Spleen (tissue), 7 donors: ENCODE data around the gene TNRC6A.

Experiments used
- POLR2A ChIP-seq, 3 donors: fragments of 450-650 bp; IDR thresholded peaks; one replicate each; pipeline ENCODE4 v1.5.1; 2017; ENCODE audit warnings: antibody characterized with exemption in 3 of 3, mild to moderate bottlenecking in 1 of 3
- POLR2AphosphoS5 ChIP-seq, 3 donors: sonication (generic); formaldehyde crosslinking; IDR thresholded peaks; one replicate each; pipeline ENCODE4 v1.5.1; 2017; ENCODE audit warnings: antibody characterized with exemption in 3 of 3
- TF ChIP-seq, protein P1 (sequence below), 11 experiments: fragments of 200-600 bp in 7 of 11; fragments of 450-650 bp in 4 of 11; sonication (generic) in 4 of 11; IDR thresholded peaks in 8 of 11; conservative IDR thresholded peaks in 3 of 11; 1 replicate in 7 of 11; 2 replicates in 4 of 11; pipeline versions ENCODE4 v1.4.0 to v1.8.0; 2016 to 2021; ENCODE audit warnings: antibody characterized with exemption in 11 of 11, inconsistent platforms in 4 of 11, mild to moderate bottlenecking in 1 of 11
- donor health status: DM: no; HTN: no; CAD: no; lungs with moderate emphysema.
- donor health status: DM: no; HTN: no; CAD: no.
- donor health status: DM: no; HTN: no; CAD: no.

DNA sequence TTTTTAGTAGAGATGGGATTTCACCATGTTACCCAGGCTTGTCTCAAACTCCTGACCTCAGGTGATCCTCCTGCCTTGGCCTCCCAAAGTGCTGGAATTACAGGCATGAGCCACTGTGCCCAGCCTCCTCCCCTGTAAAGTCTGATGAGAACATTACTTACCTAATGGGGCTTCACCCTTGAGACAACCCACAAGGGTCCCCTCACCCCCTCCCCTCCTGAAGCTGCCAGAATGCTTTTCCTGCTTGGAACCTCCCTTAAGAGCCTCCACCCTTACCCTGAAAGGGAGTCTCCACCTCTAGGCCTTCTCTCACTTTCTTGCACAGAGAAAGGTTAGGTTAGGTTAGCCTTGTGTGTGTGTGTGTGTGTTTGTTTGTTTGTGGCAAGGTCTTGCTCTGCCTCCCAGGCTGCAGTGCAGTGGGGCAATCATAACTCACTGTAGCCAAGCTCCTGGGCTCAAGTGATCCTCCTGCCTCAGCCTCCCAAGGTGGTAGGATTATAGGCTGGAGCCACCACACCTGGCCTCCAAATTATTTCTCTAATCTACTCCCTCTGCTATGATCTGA, 125.2 kb downstream of the TNRC6A start:
- TF ChIP-seq, protein P1, sequence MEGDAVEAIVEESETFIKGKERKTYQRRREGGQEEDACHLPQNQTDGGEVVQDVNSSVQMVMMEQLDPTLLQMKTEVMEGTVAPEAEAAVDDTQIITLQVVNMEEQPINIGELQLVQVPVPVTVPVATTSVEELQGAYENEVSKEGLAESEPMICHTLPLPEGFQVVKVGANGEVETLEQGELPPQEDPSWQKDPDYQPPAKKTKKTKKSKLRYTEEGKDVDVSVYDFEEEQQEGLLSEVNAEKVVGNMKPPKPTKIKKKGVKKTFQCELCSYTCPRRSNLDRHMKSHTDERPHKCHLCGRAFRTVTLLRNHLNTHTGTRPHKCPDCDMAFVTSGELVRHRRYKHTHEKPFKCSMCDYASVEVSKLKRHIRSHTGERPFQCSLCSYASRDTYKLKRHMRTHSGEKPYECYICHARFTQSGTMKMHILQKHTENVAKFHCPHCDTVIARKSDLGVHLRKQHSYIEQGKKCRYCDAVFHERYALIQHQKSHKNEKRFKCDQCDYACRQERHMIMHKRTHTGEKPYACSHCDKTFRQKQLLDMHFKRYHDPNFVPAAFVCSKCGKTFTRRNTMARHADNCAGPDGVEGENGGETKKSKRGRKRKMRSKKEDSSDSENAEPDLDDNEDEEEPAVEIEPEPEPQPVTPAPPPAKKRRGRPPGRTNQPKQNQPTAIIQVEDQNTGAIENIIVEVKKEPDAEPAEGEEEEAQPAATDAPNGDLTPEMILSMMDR (IDR thresholded peaks at IDR 0.05 in 8 of 11, conservative IDR thresholded peaks at IDR 0.05 in 3 of 11): no peak
- TF ChIP-seq POLR2A (IDR thresholded peaks at IDR 0.05): no peak
- TF ChIP-seq POLR2AphosphoS5 (IDR thresholded peaks at IDR 0.05): no peak
